G401.6 (cell line): ENCODE results near the gene SNRPD1.
"Not testable (repeated sequence)": the region's sequence is repeated elsewhere in the genome, so short reads cannot be mapped to it uniquely, and the experiment has no call there.

Experiments used
- FAIRE-seq: peaks from 2 replicates; lab custom pipeline; 2012; peaks lifted over from hg19 to GRCh38; lab: Jason Lieb, UNC

The SNRPD1 gene

GRCh38 chr18:21636769-21637168 lies 24.7 kb downstream of the SNRPD1 start:
- no peak for FAIRE-seq

DNA sequence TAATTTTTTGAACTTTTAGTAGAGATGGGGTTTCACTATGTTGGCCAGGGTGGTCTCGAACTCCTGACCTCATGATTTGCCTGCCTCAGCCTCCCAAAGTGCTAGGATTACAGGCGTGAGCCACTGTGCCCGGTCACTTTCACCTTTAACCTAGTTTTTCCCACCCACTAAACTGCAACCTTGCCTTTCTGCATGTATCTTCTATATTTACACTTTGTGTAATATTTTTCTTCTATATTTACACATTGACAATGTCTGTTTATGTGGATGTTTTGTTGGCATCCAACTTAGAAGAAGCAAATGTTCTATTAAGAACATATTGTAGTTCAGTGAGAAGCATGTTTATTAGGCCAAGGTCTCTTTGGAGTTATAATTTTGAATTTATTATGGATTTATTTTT lies 26.7 kb downstream of the SNRPD1 start:
- FAIRE-seq = peak; percentile 19

DNA sequence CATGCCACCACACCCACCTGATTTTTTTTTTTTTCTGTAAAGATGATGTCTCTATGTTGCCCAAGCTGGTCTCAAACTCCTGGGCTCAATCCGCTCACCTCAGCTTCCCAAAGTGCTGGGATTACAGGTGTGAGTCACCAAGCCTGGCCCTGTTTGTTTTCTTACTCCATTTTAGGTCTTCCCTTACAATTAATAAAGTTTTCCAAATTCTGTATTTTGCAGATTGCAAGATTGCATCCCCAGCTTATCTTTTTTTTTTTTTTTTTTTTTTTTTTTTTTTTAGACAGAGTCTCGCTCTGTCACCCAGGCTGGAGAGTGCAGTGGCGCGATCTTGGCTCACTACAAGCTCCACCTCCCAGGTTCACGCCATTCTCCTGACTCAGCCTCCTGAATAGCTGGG lies 28.3 kb downstream of the SNRPD1 start:
- FAIRE-seq = not testable (repeated sequence)

DNA sequence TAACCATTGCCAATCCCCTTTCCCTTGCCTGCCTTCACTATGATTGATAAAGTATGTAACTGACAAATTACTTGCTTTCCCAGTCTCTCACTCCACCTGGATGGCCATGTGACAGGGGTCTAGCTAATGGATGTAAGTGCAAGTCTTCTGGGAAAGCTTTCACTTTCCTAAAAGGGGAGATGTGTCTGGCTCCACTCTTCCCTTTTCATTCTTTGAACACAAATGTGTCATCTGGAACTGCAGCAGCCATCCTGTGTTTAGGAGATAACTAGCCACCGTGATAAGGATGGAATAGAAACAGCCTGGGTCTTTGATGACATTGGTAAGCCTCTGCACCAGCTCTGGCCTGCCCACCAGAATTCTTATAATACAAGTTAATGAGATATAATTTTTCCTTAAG lies 38.2 kb downstream of the SNRPD1 start:
- FAIRE-seq = no peak

- no peak for FAIRE-seq
Measured at GRCh38 chr18:21652073-21652472, 40.0 kb downstream of the SNRPD1 start.

DNA sequence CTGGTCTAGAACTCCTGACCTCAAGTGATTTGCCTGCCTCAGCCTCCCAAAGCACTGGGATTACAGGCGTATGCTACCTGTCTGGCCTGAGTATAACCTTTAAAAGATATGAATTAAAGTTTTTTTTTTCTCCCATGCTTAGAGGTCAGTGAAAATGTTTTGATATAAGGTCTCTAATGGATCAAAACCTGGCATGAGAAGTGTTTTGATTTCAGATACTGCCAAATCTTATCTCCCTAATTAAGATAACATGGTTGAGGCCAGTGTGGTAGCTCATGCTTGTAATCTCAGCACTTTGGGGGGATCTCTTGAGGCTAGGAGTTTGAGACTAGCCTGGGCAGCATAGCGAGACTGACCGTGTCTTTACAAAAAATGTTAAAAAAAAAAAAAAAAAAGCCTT lies 41.2 kb downstream of the SNRPD1 start:
- no peak for FAIRE-seq

DNA sequence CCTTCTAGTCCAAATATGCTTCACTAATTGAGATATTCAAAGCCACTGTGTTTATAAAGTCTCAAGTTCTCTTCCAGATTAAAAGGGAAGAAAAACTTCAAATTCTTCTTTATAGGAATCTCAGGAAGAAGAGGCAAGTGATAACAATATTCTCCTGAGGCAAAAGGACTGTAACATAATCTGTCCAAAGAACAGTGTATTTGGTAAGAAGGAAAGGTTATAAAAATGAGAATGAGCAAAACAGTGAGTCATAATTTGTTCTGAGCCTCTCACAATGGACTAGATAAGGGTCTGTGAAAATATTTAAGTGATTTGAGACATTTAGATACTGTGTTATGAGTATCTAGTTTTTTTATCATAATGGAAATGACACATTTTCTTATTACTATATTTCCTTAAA lies 44.3 kb downstream of the SNRPD1 start:
- no peak for FAIRE-seq

DNA sequence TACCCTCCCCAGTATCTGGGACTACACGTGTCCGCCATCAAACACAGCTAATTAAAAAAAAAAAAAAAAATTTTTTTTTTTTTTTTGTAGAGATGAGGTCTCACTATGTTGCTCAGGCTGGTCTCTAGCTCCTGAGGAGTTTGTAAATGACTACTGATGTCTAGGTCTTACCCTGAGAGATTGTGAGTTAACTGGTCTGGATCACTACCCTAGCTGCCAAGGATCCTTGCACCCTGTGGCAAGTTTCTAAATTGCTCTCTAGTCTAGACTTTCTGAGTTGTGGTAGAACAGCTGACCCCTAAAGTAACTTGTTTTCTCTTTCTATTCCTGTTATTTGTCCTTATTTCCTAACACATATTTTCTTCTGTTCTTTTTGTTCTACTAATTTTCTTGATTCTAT lies 48.0 kb downstream of the SNRPD1 start:
- FAIRE-seq = no peak

GRCh38 chr18:21662581-21662980 lies 50.5 kb downstream of the SNRPD1 start:
- FAIRE-seq = no peak

- no peak for FAIRE-seq
Measured at GRCh38 chr18:21663578-21663977, 51.5 kb downstream of the SNRPD1 start.

GRCh38 chr18:21664069-21664468 lies 52.0 kb downstream of the SNRPD1 start:
- no peak for FAIRE-seq

DNA sequence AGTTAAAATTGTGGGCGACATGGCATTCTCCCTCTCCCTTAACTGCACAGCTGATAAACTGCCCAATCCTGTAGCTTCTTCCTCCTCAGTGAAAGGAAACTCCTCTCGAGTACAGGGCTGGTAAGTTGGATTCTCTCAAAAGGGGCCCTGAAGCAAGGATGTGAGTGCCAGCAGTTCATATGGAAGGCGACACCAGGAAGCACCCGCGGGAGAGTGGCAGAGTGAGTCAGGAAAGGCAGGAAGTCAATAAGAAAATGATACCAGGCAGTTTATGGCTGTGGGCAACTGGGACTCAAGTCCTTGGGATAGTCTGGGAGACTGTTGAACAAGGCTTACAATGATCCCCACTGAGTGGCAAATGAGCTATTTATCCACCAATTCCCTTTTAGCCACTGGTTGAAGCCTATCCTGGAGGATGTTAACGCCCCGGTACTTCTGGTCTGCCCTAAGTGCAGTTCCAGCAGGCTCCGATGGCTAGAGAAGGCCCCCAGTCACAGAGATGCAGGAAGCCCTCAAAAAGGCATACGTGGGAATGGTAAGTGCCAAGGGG lies 57.7 kb downstream of the SNRPD1 start:
- no peak for FAIRE-seq

DNA sequence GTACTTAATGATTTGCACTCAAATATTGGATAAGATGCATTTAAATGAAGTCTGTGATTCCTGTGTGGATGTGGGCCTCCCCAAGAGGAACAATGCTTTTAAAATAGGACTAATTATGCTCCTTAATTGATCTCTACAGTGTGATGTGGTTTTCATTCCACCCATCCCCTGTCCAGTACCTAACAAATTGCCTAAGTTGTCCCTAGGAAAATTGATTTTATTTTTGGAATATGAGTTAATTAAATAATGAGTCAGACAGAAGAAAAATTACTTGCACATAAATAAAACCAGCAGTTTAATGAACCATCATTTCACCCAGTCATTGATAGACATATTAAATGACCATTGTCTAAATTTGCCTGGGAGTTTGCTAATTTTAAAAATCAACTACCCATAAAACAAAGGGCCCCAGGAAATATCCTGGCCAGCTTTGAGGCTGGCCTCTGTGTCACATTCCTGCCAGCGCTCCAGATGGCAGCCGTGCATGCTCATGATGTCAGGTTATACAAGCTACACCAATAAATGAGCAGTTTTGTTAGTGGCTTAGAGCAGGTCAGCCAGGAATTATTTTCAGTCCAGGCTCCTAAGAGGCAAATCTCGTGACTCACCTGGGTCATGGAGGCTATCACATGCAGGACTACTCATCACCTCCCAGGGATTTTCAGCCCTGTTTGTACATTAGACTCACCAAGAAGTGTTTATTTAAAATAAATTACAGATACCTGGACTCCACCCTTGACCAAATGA lies 60.6 kb downstream of the SNRPD1 start:
- peak; percentile 93 for FAIRE-seq

GRCh38 chr18:21675354-21675753 lies 63.2 kb downstream of the SNRPD1 start:
- not testable (repeated sequence) for FAIRE-seq

DNA sequence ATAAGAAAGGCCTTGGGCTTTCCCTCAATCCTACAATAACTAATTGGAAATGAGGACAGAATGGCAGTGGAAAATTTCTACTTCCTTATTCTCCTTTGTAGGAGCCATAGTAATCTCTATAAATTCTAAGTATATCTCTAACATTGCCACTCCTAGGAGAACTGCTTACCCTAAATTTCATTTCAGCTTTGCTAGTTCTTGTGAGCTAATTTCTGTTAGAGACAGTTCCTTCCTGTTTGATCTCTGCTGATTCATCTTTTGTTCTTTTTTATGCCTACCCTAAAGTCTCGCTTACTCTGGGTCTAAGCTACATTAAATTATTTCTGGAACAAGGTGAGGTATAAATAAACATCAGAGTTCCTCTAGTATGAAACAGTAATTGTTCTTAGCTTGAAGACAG lies 66.7 kb downstream of the SNRPD1 start:
- no peak for FAIRE-seq

GRCh38 chr18:21680161-21680560 lies 68.0 kb downstream of the SNRPD1 start:
- no peak for FAIRE-seq

DNA sequence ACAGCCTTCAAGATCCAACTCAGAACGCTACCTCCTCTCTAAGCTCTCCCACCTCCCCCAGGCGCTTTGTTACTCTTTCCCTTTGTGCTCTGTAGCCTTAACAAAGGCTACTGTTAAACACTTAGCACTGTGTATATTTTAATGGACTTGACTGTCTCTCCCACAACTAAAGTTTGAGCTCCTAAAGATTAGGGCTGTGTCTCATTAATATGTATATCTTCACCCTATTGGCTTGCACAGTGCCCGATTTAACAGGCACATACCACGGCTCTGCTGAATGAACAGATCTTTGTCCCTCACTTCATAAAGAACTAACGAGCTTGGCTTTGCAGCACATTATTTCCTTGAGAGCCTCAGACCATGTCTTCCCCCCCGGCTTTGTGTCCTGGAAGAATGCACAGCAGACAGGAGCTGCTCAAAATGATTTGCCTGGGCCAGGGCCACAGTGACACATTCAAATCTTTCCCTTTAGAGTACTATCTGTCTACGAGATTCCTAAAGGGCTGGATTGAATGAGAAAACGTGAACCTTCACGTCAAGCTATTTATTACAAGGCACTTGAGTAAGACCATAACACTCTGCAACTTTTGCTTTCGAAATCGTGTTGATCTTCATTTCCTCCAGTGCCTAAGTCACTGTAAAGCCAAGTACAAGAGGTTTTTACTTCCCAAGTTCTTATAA lies 70.4 kb downstream of the SNRPD1 start:
- no peak for FAIRE-seq
